GM12872 (cell line): ENCODE measurements around the gene MAP3K3.

Experiments
- TF ChIP-seq, protein P1 (sequence below): IDR thresholded peaks from 3 replicates; pipeline ENCODE4 v1.5.1; 2011; ENCODE audit warnings: low read depth, mild to moderate bottlenecking, low read length, moderate library complexity; ENCODE audit not compliant: insufficient read depth

The MAP3K3 gene

DNA sequence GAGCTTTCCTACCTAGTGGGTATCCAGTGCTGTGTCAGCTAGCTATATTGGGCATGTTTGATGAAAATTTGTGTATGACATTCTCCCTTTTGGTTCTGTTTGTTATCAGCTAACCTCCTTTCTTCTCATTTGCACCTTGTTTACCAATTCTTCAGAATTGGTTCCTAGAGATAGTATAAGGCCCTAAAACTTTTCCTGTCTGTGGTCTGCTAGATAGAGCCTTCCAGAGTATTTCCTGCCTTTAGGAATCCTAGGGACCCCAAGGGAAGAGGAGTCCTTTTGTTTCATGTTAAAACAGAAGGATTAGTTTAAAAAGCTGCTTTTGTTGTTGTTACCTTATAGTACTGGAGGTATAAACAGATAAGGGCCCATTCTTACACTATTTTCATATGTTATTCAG lies 11.5 kb downstream of the MAP3K3 start:
- TF ChIP-seq, protein P1, sequence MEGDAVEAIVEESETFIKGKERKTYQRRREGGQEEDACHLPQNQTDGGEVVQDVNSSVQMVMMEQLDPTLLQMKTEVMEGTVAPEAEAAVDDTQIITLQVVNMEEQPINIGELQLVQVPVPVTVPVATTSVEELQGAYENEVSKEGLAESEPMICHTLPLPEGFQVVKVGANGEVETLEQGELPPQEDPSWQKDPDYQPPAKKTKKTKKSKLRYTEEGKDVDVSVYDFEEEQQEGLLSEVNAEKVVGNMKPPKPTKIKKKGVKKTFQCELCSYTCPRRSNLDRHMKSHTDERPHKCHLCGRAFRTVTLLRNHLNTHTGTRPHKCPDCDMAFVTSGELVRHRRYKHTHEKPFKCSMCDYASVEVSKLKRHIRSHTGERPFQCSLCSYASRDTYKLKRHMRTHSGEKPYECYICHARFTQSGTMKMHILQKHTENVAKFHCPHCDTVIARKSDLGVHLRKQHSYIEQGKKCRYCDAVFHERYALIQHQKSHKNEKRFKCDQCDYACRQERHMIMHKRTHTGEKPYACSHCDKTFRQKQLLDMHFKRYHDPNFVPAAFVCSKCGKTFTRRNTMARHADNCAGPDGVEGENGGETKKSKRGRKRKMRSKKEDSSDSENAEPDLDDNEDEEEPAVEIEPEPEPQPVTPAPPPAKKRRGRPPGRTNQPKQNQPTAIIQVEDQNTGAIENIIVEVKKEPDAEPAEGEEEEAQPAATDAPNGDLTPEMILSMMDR: no peak

DNA sequence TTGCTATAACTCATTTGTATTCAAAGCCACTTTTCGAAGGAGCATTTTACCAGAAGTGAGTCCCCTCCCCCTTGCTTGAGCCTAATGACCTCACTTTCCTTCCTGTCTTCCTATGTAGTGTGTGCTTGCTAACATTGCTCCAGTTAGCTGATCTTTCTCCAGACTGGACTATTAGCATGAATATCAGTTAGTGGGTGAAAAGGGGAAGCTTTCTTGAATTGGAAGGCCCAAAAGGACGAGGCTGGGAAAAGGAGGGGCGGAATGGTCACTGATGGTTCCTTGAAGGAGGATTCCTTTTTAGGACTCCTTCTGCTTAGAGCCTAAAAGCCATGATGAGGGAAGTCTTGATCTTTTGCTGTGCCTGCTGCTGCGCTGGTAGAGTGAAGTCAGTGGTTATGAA lies 11.9 kb downstream of the MAP3K3 start:
- TF ChIP-seq, protein P1: no peak

DNA sequence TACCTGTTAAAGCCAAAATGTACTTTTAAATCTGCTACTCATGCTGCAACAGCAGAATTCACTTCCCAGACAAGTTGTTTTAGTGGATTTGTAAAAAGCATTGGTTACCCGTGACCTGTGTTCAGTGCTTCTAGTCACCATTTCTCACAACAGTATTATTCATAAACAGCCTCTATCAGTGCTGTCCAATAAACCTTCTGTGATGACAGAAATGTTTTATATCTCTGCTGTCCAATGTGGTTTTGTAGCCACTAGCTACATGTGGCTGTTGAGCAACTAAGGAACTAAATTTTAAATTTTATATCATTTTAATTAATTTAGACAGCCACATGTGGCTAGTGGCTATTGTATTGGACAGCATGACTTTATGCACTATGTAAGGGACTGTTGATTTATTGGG lies 12.6 kb downstream of the MAP3K3 start:
- TF ChIP-seq, protein P1: no peak

DNA sequence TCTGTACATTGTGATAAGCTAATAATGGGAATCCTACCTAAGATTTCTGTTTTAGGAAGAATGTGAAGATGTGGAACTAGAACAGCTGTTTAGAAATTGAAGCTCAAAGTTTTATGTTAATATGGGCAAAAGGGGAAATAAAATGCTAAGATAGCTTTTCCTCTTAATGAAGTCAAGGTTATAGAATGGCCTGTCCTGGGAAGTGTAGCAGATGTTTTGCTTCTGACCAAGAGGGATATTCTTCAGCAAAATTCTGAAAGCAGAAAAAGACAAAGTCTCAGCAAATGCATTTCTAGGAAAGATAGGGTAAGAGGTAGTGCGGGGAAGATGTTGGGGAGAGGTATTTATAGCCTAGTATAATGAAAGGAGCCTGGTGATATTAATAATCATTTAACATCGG lies 13.1 kb downstream of the MAP3K3 start:
- TF ChIP-seq, protein P1: no peak

DNA sequence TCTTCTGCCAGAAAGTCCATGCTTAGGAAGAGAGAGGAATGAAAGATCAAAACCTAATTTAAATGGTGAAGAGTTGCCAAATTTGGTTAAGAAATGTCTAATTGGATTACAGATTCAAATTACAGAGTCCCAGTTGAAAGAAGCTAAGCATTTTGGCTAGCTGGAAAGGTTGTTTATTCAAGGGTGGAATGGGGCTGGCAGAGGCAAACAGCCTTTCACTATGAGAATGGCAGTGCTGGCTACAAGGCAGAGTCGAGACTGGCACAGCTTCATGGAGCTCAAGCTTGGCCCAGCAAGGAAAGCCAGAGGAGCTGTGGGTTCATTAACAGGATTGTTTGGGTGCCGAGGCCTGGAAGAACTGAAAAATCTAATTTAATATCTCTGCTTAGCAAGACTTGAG lies 13.6 kb downstream of the MAP3K3 start:
- TF ChIP-seq, protein P1: no peak

DNA sequence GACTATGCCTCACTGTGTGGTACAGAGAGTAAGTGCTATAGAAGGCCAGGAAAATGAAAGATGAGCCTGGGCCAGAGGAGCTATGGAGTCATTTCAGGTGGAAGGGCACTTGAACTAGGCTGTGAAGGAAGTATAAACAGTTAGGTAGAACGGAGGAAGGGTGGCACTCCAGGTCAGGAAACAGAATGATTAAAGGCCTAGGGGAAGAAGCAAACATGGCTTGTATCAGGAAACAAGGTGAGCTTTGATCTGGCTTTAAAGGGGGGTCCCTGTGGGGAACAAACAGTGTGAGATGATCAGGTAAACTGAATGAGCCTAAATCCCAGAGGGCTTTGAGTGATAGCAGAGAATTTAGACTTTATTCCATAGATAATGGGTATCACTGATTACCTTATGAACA lies 16.9 kb downstream of the MAP3K3 start:
- TF ChIP-seq, protein P1: no peak

DNA sequence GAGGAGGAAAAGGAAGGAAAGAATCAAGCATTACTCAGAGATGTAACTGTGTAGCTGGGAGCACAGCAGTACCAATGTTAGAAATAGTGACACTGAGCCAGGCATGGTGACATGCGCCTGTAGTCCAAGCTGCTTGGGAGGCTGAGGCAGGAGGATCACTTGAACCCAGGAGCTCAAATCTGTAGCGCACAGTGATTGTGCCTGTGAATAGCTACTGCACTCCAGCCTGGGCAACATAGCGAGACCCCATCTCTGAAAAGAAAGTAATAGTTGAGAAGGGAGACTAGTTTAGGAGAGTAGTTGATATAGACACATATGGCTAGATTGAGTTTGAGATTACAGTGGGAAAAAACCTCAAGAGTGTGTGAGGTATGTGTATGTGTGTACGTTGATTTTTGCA lies 17.8 kb downstream of the MAP3K3 start:
- TF ChIP-seq, protein P1: no peak
